NCI-H1694 (cell line): ENCODE results near the gene ANGPTL2.

Source experiments
- DNase-seq: peaks from one replicate; lab custom pipeline; 2025; lab: John Stamatoyannopoulos, UW

Gene ANGPTL2

GRCh38 chr9:127096208-127096607 is 26.2 kb downstream of the ANGPTL2 start:
- no peak for DNase-seq

DNA sequence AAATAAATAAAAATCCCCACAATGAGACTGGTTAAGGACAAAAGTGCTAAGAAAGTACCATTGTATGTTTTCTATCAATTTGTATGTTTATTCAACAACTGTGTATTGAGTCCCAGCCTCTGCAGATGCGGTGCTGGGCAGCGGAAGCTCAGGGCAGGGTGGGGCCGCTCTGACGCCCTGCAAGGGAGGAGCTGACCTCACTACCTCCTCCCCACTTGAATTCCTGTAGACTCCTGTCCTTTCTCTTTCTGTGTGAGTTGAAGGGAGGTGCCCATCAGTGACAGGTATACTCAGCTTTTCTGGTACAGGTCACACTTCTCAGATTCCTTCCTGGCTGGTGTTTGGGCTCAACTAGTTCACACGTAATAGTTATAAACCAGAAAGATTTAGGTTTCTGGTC is 27.0 kb downstream of the ANGPTL2 start:
- DNase-seq = no peak

GRCh38 chr9:127093319-127094020 is 29.0 kb downstream of the ANGPTL2 start:
- DNase-seq = no peak

DNA sequence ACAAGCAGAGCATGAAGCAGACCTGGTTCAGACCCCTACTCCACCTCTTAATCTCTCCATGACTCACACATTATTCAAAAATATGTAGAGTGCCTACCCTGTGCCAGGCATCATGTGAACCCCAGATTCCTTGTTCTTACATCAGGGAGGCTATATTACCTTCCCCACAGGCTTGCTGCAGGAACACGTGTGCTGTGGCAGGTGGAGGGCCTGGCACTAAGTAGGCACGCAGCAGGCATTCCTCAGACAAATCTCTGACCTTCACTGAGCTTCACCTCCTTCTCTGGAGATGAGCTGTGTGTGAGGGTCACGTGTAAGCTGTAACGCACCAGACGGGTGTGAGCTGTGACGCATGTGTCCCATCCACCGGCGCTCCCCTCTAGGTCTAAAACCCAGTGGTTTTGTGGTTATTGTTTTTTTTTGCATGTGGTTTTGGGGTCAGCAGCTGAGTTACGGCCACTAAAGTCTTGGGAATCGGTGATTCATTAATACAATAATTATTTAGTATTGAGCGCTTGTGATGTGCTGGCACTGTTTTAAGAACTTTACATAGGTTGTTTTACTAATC is 30.3 kb downstream of the ANGPTL2 start:
- no peak for DNase-seq

- DNase-seq = no peak
Measured at GRCh38 chr9:127091526-127091925, 30.9 kb downstream of the ANGPTL2 start.

DNA sequence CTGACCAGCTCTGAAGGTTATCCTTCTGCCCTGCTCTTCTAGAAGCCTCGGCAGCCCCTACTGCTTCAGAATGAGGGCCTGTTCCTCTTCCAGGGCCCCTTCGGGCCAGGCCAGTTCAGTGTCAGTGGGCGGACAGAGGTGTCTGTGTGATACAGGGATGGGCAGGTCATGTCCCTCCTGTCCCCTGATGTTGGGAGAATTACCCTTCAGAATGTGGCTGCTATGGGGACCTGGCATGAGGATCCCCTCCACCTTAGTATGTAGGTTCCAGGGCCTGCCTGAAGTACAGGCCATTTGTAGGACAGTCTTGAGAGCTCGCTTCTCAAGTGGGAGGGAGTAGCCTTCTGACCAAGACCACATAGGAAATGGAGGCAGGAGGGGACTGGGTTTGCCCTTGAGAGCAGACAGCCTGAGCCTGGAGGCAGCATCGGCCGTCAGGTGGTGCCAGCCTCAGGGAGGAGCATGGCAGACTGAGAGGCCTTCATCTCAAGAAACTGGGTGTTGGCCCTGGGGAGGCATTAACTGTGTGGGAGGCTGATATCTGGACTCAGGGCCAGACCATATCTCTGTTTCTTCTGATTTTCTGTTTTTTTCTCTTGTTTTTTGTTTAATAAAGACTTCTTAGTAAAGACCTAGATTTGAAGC is 32.0 kb downstream of the ANGPTL2 start:
- no peak for DNase-seq

- DNase-seq = no peak
Measured at GRCh38 chr9:127089631-127090081, 32.8 kb downstream of the ANGPTL2 start.

DNA sequence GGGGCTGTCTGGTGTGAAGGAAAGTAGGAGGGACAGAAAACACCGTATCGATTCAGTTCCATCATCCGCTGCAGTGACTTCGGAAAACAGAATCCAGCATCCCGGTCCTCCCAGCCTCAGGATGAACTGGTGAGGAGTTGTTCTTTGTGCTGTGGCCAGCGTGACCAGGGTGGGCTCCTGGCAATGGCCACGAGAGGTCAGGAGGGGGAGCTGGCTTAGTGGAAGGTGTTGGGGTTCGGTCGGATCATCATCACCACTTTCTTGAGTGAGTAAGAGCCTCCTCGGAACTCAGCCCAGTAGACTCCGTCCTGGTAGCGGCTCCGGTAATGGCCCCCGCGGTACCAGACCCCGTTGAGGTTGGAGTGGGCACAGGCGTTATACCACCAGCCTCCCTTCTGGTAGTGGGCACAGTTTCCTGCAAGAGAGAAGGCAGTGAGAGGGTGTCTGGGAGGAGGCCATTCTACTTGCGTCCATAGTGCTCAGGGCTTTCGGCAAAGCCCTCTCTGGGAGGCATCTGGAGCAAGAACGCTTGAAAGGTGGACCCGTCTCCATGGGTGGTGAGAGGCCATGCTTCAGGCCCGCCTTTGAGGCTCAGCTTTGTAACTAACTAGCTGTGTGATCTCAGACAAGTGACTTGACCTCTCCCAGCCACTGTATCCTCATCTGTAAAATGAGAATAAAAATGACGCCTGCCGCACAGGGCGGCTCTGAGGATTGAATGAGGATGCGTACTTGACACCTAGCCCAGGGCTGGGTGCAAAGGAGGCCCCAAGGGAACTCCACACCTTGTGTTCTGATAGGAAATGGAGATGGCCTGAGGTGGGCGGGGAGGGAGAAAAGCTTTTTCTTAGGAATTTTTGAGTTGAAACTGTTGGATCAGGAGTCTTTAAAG is 33.5 kb downstream of the ANGPTL2 start:
- DNase-seq = no peak

DNA sequence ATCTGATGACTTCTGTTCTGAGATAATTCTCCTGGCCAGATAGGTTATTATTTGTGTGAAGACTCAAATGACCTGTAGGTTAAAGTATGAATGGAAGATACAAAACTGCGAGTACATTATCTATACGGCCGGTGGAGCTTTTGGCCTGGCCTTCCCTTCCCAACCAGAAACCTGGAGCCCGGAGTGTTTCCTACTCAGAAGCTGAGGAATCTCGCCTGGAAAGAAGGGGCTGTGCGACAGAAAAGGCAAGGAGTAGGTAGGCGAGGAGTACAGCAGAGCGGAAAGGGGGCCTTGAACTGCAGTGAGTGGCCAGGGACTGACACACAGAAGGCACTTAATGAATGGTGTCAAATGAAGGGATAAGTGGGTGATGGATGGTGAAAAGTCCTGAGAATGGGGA is 34.6 kb downstream of the ANGPTL2 start:
- DNase-seq = no peak

DNA sequence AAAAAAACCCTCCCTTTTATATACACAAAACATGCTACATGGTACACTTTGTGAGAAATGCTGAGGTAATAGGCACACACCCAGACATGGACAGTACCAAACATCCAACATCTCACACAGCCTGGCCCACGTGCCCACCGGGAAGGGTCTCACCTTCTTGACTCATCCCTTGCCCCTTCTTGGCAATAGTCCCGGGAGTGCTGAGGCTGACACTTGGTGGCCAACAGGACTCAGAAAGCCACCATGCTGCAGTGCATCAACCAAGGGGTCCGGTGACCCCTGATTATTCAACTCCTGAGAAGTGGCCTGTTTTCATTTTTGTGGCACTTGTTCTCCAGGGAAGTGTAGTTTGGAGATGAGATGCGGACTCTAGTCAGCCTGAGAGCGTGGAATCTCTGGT is 35.0 kb downstream of the ANGPTL2 start:
- DNase-seq = no peak

- DNase-seq = no peak
Measured at GRCh38 chr9:127086771-127087170, 35.7 kb downstream of the ANGPTL2 start.

- no peak for DNase-seq
Measured at GRCh38 chr9:127085186-127085585, 37.2 kb downstream of the ANGPTL2 start.

- no peak for DNase-seq
Measured at GRCh38 chr9:127084076-127085039, 38.1 kb downstream of the ANGPTL2 start.

DNA sequence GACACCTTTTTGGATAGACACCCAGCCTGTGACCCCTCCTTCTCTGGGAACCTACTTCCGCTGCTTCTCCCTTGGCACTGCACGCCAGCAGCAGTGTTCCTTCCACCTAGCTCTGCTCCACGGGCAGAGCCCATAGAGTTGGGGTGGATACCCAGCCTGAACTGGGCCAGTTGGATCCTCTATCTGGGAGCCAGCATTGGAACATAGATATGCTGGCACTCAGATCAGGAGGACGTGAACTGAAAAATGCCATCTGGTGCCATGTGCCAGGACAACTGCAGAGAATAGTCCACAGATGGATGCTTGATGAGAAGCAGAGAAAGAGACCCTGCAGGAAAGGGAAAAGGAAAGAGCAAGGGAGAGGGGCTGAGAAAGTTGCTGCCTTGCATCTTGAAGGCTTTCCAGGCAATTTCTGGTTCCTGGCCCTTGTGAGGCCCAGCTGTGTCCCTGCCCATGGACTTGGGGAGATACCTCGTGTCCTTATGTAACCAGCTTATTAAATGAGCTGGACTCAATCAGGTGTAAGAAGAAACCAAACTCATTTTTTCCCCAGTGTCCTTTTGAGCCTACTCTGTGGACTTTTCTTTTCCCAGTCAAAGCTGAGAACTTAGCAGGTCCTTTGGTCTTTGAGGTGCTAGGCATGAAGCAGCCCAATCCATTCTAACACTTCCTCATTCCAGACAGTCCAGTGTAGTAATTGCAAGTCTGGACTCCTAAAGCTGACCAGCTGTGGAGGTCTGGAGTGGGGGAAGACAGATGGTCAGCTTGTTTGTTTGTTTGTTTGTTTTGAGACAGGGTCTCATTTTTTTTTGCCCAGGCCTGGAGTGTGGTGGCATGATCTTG is 39.1 kb downstream of the ANGPTL2 start:
- peak; percentile 64 for DNase-seq

DNA sequence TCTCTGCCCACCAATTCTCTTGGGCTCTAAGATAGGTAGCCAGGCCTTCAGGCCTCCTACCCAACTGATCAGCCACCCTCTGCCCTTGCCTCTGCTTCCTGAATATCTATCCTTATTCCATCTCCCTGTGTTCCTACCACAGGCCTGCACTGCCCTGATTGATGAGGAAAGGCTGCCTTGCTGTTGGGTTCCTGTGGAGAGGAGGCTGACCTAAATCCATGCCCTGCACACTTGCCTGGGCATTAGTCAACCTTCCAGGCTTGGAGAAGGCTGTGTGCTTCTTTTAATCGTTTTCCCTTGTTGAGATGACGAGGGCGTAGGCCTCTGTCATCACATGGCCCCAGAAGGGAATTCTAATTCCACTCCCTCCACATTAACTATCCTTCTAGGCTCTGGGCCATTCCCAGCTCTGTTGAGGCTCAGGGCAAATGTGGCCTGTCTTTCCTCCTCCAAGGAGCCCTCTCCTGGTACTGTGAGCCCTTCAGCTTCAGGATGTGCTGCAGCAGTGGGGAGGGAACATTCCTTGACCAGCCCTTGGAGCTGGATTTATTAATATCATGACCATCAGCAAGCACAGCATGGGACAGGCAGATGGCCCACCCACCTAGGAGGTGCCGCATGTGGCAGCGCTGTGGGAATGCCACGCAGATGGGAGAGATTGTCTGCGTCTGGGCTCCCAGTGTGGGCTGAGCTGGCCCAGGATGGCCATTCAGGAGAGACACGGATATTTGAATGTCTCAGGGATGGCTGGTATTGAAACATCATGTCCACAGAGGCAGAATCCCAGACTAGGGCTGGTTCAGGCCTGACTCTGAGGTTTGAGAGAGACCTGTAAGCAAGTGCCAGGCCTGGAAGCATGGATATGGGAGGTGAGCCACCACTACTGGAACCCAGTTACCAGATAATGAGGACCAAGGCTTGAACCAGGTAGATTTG is 40.9 kb downstream of the ANGPTL2 start:
- no peak for DNase-seq

GRCh38 chr9:127079446-127080140 is 42.8 kb downstream of the ANGPTL2 start:
- DNase-seq = no peak

- no peak for DNase-seq
Measured at GRCh38 chr9:127078988-127079387, 43.4 kb downstream of the ANGPTL2 start.

DNA sequence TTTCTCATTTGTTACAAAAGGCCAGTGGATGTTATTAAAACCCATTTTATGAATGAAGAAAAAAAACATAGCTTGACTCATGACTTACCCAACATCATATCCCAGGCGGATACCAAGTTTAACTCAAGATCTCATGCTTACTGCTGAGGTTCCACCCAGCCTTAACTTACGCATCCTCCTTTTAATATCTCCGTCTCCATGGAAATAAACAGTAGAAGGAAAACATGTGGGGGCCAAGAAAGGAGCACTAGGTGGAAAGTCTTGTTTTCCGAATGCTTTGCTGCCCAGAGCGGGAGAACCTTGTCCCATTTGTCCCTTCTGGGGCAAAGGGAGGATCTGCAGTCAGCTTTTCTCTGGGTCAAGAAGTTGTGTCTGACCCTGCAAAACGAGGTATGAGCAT is 44.1 kb downstream of the ANGPTL2 start:
- no peak for DNase-seq

DNA sequence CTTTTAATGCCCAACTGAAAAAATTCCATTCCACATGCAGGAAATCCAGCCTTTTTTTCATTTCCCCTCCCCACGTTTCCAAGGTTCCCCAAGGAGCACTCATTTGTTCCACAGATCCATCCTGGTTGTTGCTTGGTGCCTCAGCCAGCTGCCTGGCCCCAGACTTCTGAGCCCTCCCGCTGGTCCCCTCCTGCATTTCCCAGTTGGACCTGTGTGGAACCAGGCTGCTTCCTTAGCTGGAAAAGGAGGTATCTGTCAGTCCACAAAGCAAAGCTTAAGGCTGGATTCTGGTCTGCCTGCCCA is 44.8 kb downstream of the ANGPTL2 start:
- no peak for DNase-seq
